ENCODE results near the gene C10orf90. TPM values are rescaled to one million over a fixed set of nuclear protein-coding genes. Genes with fewer than 3 reads are reported as not detected.

C10orf90 gene
- total RNA-seq, 3 donors from 2014 or later (not counting 1 experiment from before 2014, with no cell fraction given), result not detected

GRCh38 chr10:126569513-126570244 lies 100.8 kb downstream of the C10orf90 start:
- no peak overlapping the region for H3K4me3 Mint-ChIP-seq
- intact Hi-C loops (cut with micrococcal nuclease), result no loop called here
- H3K27ac Mint-ChIP-seq, result no peak overlapping the region
- Histone ChIP-seq H3K4me3 (ENCODE audit: low read length) (no peak overlapping the region), H3K27me3 (ENCODE audit: control insufficient read depth, insufficient read depth, low read length) (no peaks in the 10 kb centered on the region), H3K27ac (ENCODE audit: low read length) (no peak overlapping the region), H3K4me1 (ENCODE audit: control insufficient read depth, insufficient read depth, low read length) (no peaks in the 10 kb centered on the region), H3K9me3 (ENCODE audit: control insufficient read depth, insufficient read depth, low read length) (no peaks in the 10 kb centered on the region), H3K36me3 (ENCODE audit: control insufficient read depth, insufficient read depth, low read length) (no peaks in the 10 kb centered on the region)
- 48% methylated on average over 8 of the region's 8 CpGs for WGBS (ENCODE audit: insufficient coverage)
- TF ChIP-seq CTCF (IDR thresholded peaks at IDR 0.05), result no peak
- no peaks in the 10 kb centered on the region for H3K36me3 Mint-ChIP-seq
- H3K4me1 Mint-ChIP-seq, result no peaks in the 10 kb centered on the region
- ATAC-seq, result no peak
- no peaks in the 10 kb centered on the region for H3K9me3 Mint-ChIP-seq
- H3K27me3 Mint-ChIP-seq (ENCODE audit: low read depth in 2 of 2), result peaks cover 6 to 17% of the 10 kb centered on the region in 2 donors
- DNase-seq, result no peak

- no peak overlapping the region for H3K4me3 Mint-ChIP-seq
- WGBS (ENCODE audit: insufficient coverage), result 72% methylated on average over 7 of the region's 7 CpGs
- intact Hi-C loops (cut with micrococcal nuclease), result no loop called here
- TF ChIP-seq CTCF (IDR thresholded peaks at IDR 0.05), result no peak
- ATAC-seq, result no peak
- H3K27ac Mint-ChIP-seq, result no peak overlapping the region
- no peak for DNase-seq
- no peaks in the 10 kb centered on the region for H3K36me3 Mint-ChIP-seq
- peaks cover 6 to 13% of the 10 kb centered on the region in 2 donors for H3K27me3 Mint-ChIP-seq (ENCODE audit: low read depth in 2 of 2)
- Histone ChIP-seq H3K4me3 (ENCODE audit: low read length) (no peak overlapping the region), H3K36me3 (ENCODE audit: control insufficient read depth, insufficient read depth, low read length) (no peaks in the 10 kb centered on the region), H3K27ac (ENCODE audit: low read length) (no peak overlapping the region), H3K4me1 (ENCODE audit: control insufficient read depth, insufficient read depth, low read length) (no peaks in the 10 kb centered on the region), H3K9me3 (ENCODE audit: control insufficient read depth, insufficient read depth, low read length) (no peaks in the 10 kb centered on the region), H3K27me3 (ENCODE audit: control insufficient read depth, insufficient read depth, low read length) (no peaks in the 10 kb centered on the region)
- H3K9me3 Mint-ChIP-seq, result no peaks in the 10 kb centered on the region
- no peaks in the 10 kb centered on the region for H3K4me1 Mint-ChIP-seq
Measured at GRCh38 chr10:126568809-126569385, 101.6 kb downstream of the C10orf90 start.

- Histone ChIP-seq H3K27ac (ENCODE audit: low read length) (no peak overlapping the region), H3K9me3 (ENCODE audit: control insufficient read depth, insufficient read depth, low read length) (no peaks in the 10 kb centered on the region), H3K36me3 (ENCODE audit: control insufficient read depth, insufficient read depth, low read length) (no peaks in the 10 kb centered on the region), H3K4me3 (ENCODE audit: low read length) (no peak overlapping the region), H3K4me1 (ENCODE audit: control insufficient read depth, insufficient read depth, low read length) (no peaks in the 10 kb centered on the region), H3K27me3 (ENCODE audit: control insufficient read depth, insufficient read depth, low read length) (no peaks in the 10 kb centered on the region)
- ATAC-seq, result no peak
- 93% methylated on average over 2 of the region's 3 CpGs for whole genome bisulfite sequencing (ENCODE audit: insufficient coverage)
- Mint-ChIP-seq H3K36me3 (no peaks in the 10 kb centered on the region), H3K4me1 (no peaks in the 10 kb centered on the region), H3K27me3 (ENCODE audit: low read depth in 2 of 2) (peaks cover 8 to 9% of the 10 kb centered on the region in 2 donors), H3K4me3 (no peak overlapping the region), H3K27ac (no peak overlapping the region), H3K9me3 (no peaks in the 10 kb centered on the region)
- intact Hi-C loops (cut with micrococcal nuclease), result no loop called here
- no peak for DNase-seq
- TF ChIP-seq CTCF (IDR thresholded peaks at IDR 0.05), result no peak
Measured at GRCh38 chr10:126565871-126566270, 104.6 kb downstream of the C10orf90 start.

Measured in natural killer cell (primary cell).